HEK293T (cell line): ENCODE results near the gene ATP6V0C.

Source experiments
- CTCF ChIA-PET: fragments of 350-600 bp; formaldehyde crosslinking; extraction: SDS; loops from one replicate; lab custom pipeline; 2021; ENCODE audit warnings: antibody characterized with exemption, inconsistent platforms; lab: Yijun Ruan, JAX
- POLR2A ChIA-PET: fragments of 350-600 bp; formaldehyde crosslinking; extraction: SDS; loops from one replicate; lab custom pipeline; 2020; ENCODE audit warnings: antibody characterized with exemption, inconsistent platforms; lab: Yijun Ruan, JAX
- DNase-seq: peaks from one replicate; pipeline ENCODE4 v3.0.0; 2012; ENCODE audit warnings: mixed read lengths; ENCODE audit errors: extremely low spot score
- ARNT ChIP-seq: fragments of 450-650 bp; IDR thresholded peaks from 2 replicates; pipeline ENCODE4 v1.6.1; 2017; ENCODE audit warnings: mild to moderate bottlenecking
- BHLHE40 ChIP-seq: fragments of 450-650 bp; IDR thresholded peaks from 2 replicates; pipeline ENCODE4 v1.6.1; 2016; ENCODE audit warnings: mild to moderate bottlenecking, moderate library complexity, borderline replicate concordance
- CTBP1 ChIP-seq: fragments of 450-650 bp; IDR thresholded peaks from 2 replicates; pipeline ENCODE4 v1.6.1; 2016; ENCODE audit warnings: borderline replicate concordance
- ELF4 ChIP-seq: fragments of 450-650 bp; IDR thresholded peaks from 2 replicates; pipeline ENCODE4 v1.6.1; 2017; ENCODE audit warnings: antibody characterized with exemption
- FOXA1 ChIP-seq: fragments of 450-650 bp; IDR thresholded peaks from 2 replicates; pipeline ENCODE4 v1.6.1; 2016; ENCODE audit warnings: mild to moderate bottlenecking
- FOXK2 ChIP-seq: fragments of 450-650 bp; IDR thresholded peaks from 2 replicates; pipeline ENCODE4 v1.6.1; 2016; ENCODE audit warnings: mild to moderate bottlenecking
- FOXM1 ChIP-seq: fragments of 450-650 bp; IDR thresholded peaks from 2 replicates; pipeline ENCODE4 v1.6.1; 2017; ENCODE audit warnings: mild to moderate bottlenecking, borderline replicate concordance
- HDGF ChIP-seq: fragments of 450-650 bp; IDR thresholded peaks from 2 replicates; pipeline ENCODE4 v1.6.1; 2017; ENCODE audit warnings: antibody characterized with exemption, borderline replicate concordance
- L3MBTL2 ChIP-seq: fragments of 450-650 bp; conservative IDR thresholded peaks from 2 replicates; pipeline ENCODE4 v1.6.1; 2016; ENCODE audit warnings: mild to moderate bottlenecking
- LEF1 ChIP-seq: fragments of 450-650 bp; IDR thresholded peaks from 2 replicates; pipeline ENCODE4 v1.6.1; 2017; ENCODE audit warnings: mild to moderate bottlenecking, borderline replicate concordance
- NFRKB ChIP-seq: fragments of 450-650 bp; IDR thresholded peaks from 2 replicates; pipeline ENCODE4 v1.6.1; 2016; ENCODE audit warnings: mild to moderate bottlenecking, moderate library complexity
- SP1 ChIP-seq: fragments of 450-650 bp; IDR thresholded peaks from 2 replicates; pipeline ENCODE4 v1.6.1; 2017
- SUZ12 ChIP-seq: fragments of 450-650 bp; IDR thresholded peaks from 2 replicates; pipeline ENCODE4 v1.6.1; 2016; ENCODE audit warnings: mild to moderate bottlenecking
- TARDBP ChIP-seq: fragments of 450-650 bp; IDR thresholded peaks from 2 replicates; pipeline ENCODE4 v1.6.1; 2016
- ZNF384 ChIP-seq: fragments of 450-650 bp; IDR thresholded peaks from 2 replicates; pipeline ENCODE4 v1.6.1; 2016
- TF ChIP-seq, protein P1 (sequence below): fragments of 450-650 bp; IDR thresholded peaks from 2 replicates; pipeline ENCODE4 v1.6.1; 2016

The ATP6V0C gene

DNA sequence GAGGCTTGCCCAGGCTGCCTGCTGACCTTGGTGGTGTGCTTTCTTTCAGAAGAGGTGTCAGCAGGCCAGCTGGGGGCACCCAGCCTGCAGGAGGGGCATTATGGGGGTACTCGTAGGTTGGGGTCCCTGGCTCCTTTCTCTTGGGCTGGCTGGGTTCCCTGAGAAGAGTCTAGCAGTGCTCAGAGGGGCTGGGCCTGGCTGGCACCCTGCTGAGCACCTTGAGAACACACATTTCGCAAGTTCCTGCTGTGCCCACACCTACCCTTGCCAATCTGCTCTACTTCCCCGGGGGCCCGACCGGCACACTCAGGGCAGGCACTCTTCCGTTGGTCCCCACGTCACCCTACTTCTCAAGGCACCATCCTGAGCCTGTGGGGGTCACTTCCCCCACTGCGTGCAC lies 12.4 kb downstream of the ATP6V0C start:
- no peak for DNase-seq
- ChIA-PET POLR2A (no interaction called here), CTCF (no interaction called here)
- no peak for TF ChIP-seq FOXA1
- TF ChIP-seq FOXK2, result no peak
- TF ChIP-seq BHLHE40, result no peak
- TF ChIP-seq ARNT, result no peak
- TF ChIP-seq L3MBTL2, result no peak
- no peak for TF ChIP-seq SP1
- TF ChIP-seq ZNF384, result no peak
- no peak for TF ChIP-seq LEF1
- TF ChIP-seq TARDBP, result no peak
- no peak for TF ChIP-seq ELF4
- TF ChIP-seq FOXM1, result no peak
- TF ChIP-seq CTBP1, result no peak
- TF ChIP-seq SUZ12, result no peak
- TF ChIP-seq, protein P1, sequence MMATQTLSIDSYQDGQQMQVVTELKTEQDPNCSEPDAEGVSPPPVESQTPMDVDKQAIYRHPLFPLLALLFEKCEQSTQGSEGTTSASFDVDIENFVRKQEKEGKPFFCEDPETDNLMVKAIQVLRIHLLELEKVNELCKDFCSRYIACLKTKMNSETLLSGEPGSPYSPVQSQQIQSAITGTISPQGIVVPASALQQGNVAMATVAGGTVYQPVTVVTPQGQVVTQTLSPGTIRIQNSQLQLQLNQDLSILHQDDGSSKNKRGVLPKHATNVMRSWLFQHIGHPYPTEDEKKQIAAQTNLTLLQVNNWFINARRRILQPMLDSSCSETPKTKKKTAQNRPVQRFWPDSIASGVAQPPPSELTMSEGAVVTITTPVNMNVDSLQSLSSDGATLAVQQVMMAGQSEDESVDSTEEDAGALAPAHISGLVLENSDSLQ, result no peak
- no peak for TF ChIP-seq HDGF
- TF ChIP-seq NFRKB, result no peak

DNA sequence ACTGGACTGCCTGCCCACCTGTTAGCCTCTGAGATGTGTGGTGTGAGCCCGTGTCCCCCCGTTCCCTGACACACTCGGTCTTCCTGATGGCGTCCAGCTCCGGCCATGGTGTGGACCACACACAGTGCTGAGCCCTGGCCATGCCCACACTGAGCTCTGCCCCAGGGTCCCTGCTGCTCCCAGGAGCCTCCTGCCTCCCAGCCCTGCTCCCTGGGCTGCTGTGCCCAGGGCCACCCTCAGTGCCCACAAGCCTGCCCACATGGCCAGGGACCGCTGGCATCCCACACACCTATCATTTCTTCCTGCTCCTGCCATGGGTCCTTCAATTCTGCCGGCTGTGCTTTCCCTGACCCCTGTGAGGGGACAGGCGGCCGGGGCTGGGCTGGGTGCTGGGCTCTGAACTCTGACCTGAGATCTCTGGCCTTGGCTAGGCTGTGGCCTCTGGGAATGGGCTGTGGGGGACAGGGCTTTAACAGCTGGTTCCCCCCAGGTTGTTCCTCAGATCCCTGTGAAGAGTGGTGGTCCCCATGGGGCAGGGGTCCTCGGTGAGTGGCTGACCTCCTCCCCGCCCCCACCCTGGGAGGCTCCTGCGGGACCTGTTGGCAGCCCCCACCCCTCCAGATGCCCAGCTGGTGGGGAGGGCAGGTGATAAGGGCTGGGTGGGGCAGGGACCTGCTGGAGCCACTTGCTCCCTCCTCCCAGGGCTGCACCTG lies 13.5 kb downstream of the ATP6V0C start:
- DNase-seq, result no peak
- TF ChIP-seq LEF1 (no peak), HDGF (no peak), BHLHE40 (no peak), ARNT (no peak), FOXK2 (no peak), SUZ12 (no peak), ZNF384 (no peak), CTBP1 (no peak)
- TF ChIP-seq, protein P1, result no peak
- ChIA-PET CTCF (no interaction called here), POLR2A (no interaction called here)

DNA sequence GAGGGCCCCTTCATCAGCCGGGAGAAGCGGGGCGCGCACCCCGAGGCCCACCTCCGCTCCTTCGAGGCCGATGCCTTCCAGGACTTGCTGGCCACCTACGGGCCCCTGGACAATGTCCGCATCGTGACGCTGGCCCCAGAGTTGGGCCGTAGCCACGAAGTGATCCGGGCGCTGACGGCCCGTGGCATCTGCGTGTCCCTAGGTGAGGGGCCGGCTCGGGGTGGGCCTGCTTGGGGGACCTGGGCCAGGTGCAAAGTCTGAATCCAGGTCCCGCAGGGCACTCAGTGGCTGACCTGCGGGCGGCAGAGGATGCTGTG lies 14.0 kb downstream of the ATP6V0C start:
- ChIA-PET CTCF (no interaction called here), POLR2A (no interaction called here)
- DNase-seq, result no peak
- TF ChIP-seq ZNF384 (no peak), LEF1 (no peak), TARDBP (no peak), ARNT (no peak), HDGF (no peak), SP1 (no peak), FOXA1 (no peak), FOXK2 (no peak), BHLHE40 (no peak)

DNA sequence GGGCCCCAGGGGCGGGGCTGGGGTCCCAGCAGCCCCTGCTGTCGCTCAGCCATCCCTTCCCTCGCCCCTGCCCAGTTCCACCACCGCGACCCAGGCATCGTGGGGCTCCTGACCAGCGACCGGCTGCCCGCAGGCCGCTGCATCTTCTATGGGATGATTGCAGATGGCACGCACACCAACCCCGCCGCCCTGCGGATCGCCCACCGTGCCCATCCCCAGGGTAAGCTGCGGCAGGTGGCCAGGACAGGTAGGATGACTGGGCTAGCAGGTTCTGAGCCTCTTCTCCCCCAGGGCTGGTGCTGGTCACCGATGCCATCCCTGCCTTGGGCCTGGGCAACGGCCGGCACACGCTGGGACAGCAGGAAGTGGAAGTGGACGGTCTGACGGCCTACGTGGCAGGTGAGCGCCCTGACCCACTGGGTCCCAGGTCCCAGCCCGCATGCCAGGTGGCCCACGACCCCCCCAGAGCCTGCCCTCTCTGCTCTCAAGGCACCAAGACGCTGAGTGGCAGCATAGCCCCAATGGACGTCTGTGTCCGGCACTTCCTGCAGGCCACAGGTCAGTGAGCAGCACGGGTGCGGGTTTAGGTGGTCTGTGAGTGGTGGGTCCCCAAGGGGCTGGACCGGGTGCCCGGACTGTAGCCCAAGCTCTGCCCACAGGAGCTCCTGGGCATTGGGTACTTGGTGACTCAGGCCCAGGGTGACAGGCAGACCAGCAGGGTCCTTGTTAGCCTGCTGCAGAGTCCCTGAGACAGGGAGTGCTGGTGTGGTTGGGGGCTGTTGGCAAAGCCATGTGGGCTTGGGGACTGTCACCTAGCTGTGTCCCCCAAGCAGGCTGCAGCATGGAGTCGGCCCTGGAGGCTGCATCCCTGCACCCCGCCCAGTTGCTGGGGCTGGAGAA lies 14.7 kb downstream of the ATP6V0C start:
- CTCF ChIA-PET, result no interaction called here
- no peak for DNase-seq
- POLR2A ChIA-PET, result interaction anchor here (1.3 kb wide), 1 partner anchor 8 kb away, joined by 3 read pairs; the partner anchor contains the start of gene AMDHD2
- TF ChIP-seq ELF4, result no peak
- no peak for TF ChIP-seq HDGF
- no peak for TF ChIP-seq SUZ12
- TF ChIP-seq CTBP1, result no peak
- TF ChIP-seq L3MBTL2, result no peak
- TF ChIP-seq SP1, result no peak
- TF ChIP-seq, protein P1, result no peak
- no peak for TF ChIP-seq LEF1
- TF ChIP-seq ARNT, result no peak
- TF ChIP-seq FOXM1, result no peak
- no peak for TF ChIP-seq TARDBP
- TF ChIP-seq FOXK2, result no peak
- no peak for TF ChIP-seq NFRKB
- TF ChIP-seq FOXA1, result no peak
- no peak for TF ChIP-seq ZNF384

DNA sequence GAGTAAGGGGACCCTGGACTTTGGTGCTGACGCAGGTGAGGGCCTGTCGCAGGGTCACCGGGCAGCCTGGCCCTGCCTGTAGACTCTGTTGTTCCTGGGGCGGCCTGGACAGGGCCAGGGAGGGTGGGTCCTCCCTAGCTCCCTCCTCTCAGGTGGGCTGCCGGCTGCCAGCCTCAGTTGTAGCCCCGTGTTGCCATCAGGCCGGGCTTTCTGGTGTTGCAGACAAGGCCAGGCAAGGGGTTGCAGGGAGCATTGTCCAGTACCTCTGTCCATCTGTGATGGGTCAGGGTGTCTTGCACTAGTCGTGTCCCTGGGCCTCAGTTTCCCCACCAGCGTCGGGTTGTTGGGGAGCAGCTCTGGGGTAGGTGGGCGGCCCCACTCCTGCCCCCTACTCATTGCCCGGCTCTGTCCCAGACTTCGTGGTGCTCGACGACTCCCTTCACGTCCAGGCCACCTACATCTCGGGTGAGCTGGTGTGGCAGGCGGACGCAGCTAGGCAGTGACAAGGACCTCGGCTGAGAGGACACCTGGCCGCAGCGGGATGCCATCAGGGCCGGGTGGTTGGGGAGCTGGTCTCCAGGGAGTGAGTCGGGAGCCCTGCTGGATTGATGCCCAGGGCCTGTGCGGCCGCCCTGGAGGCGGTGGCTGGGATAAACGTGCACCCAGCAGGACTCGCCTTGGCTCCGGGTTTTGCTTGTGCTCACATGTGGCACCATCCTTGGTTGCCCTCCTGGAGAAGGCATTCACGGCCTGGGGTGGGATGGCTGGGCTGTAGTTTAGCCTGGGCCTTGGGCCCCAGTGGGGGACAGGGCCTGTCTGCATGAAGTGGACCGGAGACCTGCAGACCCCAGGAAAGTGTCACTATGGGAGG lies 15.5 kb downstream of the ATP6V0C start:
- TF ChIP-seq LEF1, result no peak
- no peak for TF ChIP-seq BHLHE40
- TF ChIP-seq SP1, result no peak
- TF ChIP-seq CTBP1, result no peak
- TF ChIP-seq L3MBTL2, result no peak
- no peak for TF ChIP-seq FOXA1
- no peak for TF ChIP-seq ZNF384
- no peak for TF ChIP-seq ELF4
- POLR2A ChIA-PET, result interaction anchor here (1.3 kb wide), 1 partner anchor 9 kb away, joined by 3 read pairs; the partner anchor contains the start of gene AMDHD2
- CTCF ChIA-PET, result no interaction called here
- no peak for DNase-seq
